Central memory CD8-positive, alpha-beta T cell (primary cell): ENCODE data around the gene GNAS.

ENCODE experiments used
- ATAC-seq: fragments of 150-1000 bp; cut with Tn5 transposase; replicated peaks from 2 replicates; pipeline ENCODE4 v1.10.0; 2022; ENCODE audit warnings: mild to moderate bottlenecking, moderate FRiP score, moderate number of reproducible peaks; ENCODE audit not compliant: poor library complexity, severe bottlenecking; ENCODE audit errors: extremely low read depth
- DNase-seq, 2 donors: peaks; one replicate each; pipeline ENCODE4 v3.0.0; 2021; ENCODE audit warnings: low spot score in 2 of 2
- H3K27ac Mint-ChIP-seq: one replicate; pipeline ENCODE4 v1.8.0; 2022; ENCODE audit warnings: low read depth, mild to moderate bottlenecking, moderate library complexity, mixed read lengths
- H3K27me3 Mint-ChIP-seq: one replicate; pipeline ENCODE4 v1.8.0; 2022; ENCODE audit warnings: mixed read lengths
- H3K36me3 Mint-ChIP-seq: one replicate; pipeline ENCODE4 v1.8.0; 2022; ENCODE audit warnings: mild to moderate bottlenecking, moderate library complexity, mixed read lengths; ENCODE audit not compliant: insufficient read depth
- H3K4me1 Mint-ChIP-seq: one replicate; pipeline ENCODE4 v1.8.0; 2022; ENCODE audit warnings: mixed read lengths
- H3K4me3 Mint-ChIP-seq: one replicate; pipeline ENCODE4 v1.8.0; 2022; ENCODE audit warnings: mild to moderate bottlenecking, moderate library complexity, mixed read lengths
- H3K9me3 Mint-ChIP-seq: one replicate; pipeline ENCODE4 v1.8.0; 2022; ENCODE audit warnings: mixed read lengths

GNAS gene

GRCh38 chr20:58903614-58904013 is 51.1 kb downstream of the GNAS start:
- DNase-seq (no peak), ATAC-seq (no peak)
- Mint-ChIP-seq H3K27ac (peak overlapping the region; percentile 49), H3K9me3 (no peaks in the 10 kb centered on the region), H3K4me1 (peaks cover 65% of the 10 kb centered on the region), H3K27me3 (no peaks in the 10 kb centered on the region), H3K4me3 (no peak overlapping the region), H3K36me3 (peaks cover 70% of the 10 kb centered on the region)

- Mint-ChIP-seq H3K9me3 (no peaks in the 10 kb centered on the region), H3K27me3 (no peaks in the 10 kb centered on the region), H3K36me3 (peaks cover 73% of the 10 kb centered on the region), H3K4me3 (no peak overlapping the region), H3K27ac (no peak overlapping the region), H3K4me1 (peaks cover 51% of the 10 kb centered on the region)
- ATAC-seq (no peak), DNase-seq (no peak)
Observed at GRCh38 chr20:58905236-58905635, 52.7 kb downstream of the GNAS start.

- H3K4me3 Mint-ChIP-seq: no peak overlapping the region
- DNase-seq: no peak
- H3K27me3 Mint-ChIP-seq: no peaks in the 10 kb centered on the region
- H3K36me3 Mint-ChIP-seq: peaks cover 78% of the 10 kb centered on the region
- no peaks in the 10 kb centered on the region for H3K9me3 Mint-ChIP-seq
- H3K27ac Mint-ChIP-seq: peak overlapping the region; percentile 91
- peaks cover 47% of the 10 kb centered on the region for H3K4me1 Mint-ChIP-seq
- ATAC-seq: no peak
Observed at GRCh38 chr20:58906111-58906510, 53.6 kb downstream of the GNAS start.

DNA sequence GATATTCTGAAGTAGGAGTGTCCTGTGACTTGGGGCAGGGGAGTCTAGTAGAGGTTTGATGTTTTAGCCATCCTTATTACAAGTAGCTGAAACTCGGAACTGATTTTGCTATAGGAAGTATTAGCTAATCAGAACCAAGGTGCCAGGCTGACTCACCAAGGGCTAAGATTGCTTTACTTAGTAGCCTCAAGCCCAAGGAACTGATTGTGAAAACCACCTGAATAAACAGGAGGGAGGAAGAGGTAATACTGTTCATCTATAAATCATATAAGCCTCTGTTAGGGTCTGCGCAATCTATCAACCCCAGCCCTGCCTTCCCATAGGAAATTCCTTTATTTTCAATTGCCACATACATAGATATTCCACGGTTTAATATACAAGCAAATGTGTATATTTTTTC is 54.4 kb downstream of the GNAS start:
- Mint-ChIP-seq H3K9me3 (no peaks in the 10 kb centered on the region), H3K36me3 (peaks cover 82% of the 10 kb centered on the region), H3K27ac (peak overlapping the region; percentile 91), H3K4me1 (peaks cover 51% of the 10 kb centered on the region), H3K4me3 (peak overlapping the region; percentile 59), H3K27me3 (no peaks in the 10 kb centered on the region)
- ATAC-seq (no peak), DNase-seq (no peak)

DNA sequence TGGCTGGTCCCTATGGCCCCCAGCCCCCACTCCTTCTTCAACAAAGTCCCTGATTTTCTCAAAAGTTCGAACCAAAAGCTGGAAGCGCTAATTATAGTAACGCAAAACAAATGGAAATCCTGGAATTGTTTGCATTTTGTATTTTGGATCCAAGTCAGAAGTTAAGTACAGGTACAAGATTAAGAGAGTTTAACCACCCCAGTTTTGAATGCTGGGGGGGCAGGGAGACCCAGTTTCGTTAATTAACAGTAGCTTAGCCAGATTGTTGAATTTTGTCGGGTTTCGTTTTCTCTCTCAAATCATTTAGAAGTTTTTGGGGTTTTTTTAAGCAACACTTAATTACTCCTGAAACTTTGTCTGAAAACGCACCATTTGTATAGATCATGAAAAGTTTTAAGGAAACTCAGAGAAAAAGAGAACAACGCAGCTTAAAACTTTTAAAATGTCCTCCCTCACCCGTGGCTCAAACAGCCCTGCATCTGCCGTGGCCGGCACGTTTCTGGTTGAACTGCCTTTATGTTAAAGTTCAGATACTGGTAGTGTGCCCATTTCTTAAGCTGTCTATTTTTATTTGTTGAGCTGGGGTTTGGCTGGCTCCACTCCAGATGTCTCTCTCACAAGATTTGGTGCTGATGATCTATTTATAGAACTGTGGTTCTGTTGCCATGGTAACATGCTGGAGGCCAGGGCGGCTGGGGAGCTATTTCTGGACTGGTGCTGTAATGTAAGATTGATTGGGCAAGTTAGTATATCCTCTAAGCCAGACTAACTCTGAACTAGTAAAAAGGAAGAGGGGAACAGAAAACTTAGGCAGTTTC is 55.0 kb downstream of the GNAS start:
- H3K27me3 Mint-ChIP-seq: no peaks in the 10 kb centered on the region
- H3K4me1 Mint-ChIP-seq: peaks cover 53% of the 10 kb centered on the region
- peak overlapping the region; percentile 91 for H3K27ac Mint-ChIP-seq
- ATAC-seq (peak; percentile 78), DNase-seq (peak in 1 of 2 donors; percentile 62)
- H3K9me3 Mint-ChIP-seq: no peaks in the 10 kb centered on the region
- peak overlapping the region; percentile 59 for H3K4me3 Mint-ChIP-seq
- peaks cover 84% of the 10 kb centered on the region for H3K36me3 Mint-ChIP-seq

GRCh38 chr20:58908221-58908620 is 55.7 kb downstream of the GNAS start:
- no peak for DNase-seq
- no peaks in the 10 kb centered on the region for H3K9me3 Mint-ChIP-seq
- ATAC-seq: no peak
- H3K4me1 Mint-ChIP-seq: peaks cover 55% of the 10 kb centered on the region
- peaks cover 79% of the 10 kb centered on the region for H3K36me3 Mint-ChIP-seq
- peak overlapping the region; percentile 59 for H3K4me3 Mint-ChIP-seq
- peak overlapping the region; percentile 91 for H3K27ac Mint-ChIP-seq
- H3K27me3 Mint-ChIP-seq: no peaks in the 10 kb centered on the region

GRCh38 chr20:58908941-58909340 is 56.4 kb downstream of the GNAS start:
- no peak overlapping the region for H3K4me3 Mint-ChIP-seq
- H3K27ac Mint-ChIP-seq: no peak overlapping the region

GRCh38 chr20:58909585-58909984 is 57.1 kb downstream of the GNAS start:
- Mint-ChIP-seq H3K9me3 (no peaks in the 10 kb centered on the region), H3K27ac (no peak overlapping the region), H3K27me3 (no peaks in the 10 kb centered on the region), H3K36me3 (peaks cover 69% of the 10 kb centered on the region), H3K4me3 (no peak overlapping the region), H3K4me1 (peaks cover 48% of the 10 kb centered on the region)
- DNase-seq: no peak
- no peak for ATAC-seq

More at GRCh38 chr20:58908941-58909340, 56.4 kb downstream of the GNAS start:
- DNase-seq: no peak
- no peaks in the 10 kb centered on the region for H3K9me3 Mint-ChIP-seq
- H3K4me1 Mint-ChIP-seq: peaks cover 48% of the 10 kb centered on the region
- peaks cover 73% of the 10 kb centered on the region for H3K36me3 Mint-ChIP-seq
- ATAC-seq: no peak
- no peaks in the 10 kb centered on the region for H3K27me3 Mint-ChIP-seq

GRCh38 chr20:58910473-58910872 is 58.0 kb downstream of the GNAS start:
- H3K4me1 Mint-ChIP-seq: peaks cover 48% of the 10 kb centered on the region
- DNase-seq (no peak), ATAC-seq (no peak)
- H3K36me3 Mint-ChIP-seq: peaks cover 60% of the 10 kb centered on the region
- no peak overlapping the region for H3K27ac Mint-ChIP-seq
- H3K4me3 Mint-ChIP-seq: no peak overlapping the region
- H3K9me3 Mint-ChIP-seq: no peaks in the 10 kb centered on the region
- no peaks in the 10 kb centered on the region for H3K27me3 Mint-ChIP-seq

GRCh38 chr20:58911309-58911708 is 58.8 kb downstream of the GNAS start:
- Mint-ChIP-seq H3K4me1 (peaks cover 40% of the 10 kb centered on the region), H3K27me3 (no peaks in the 10 kb centered on the region), H3K4me3 (no peak overlapping the region), H3K36me3 (peaks cover 55% of the 10 kb centered on the region), H3K27ac (peak overlapping the region; percentile 3), H3K9me3 (no peaks in the 10 kb centered on the region)
- ATAC-seq (no peak), DNase-seq (no peak)

DNA sequence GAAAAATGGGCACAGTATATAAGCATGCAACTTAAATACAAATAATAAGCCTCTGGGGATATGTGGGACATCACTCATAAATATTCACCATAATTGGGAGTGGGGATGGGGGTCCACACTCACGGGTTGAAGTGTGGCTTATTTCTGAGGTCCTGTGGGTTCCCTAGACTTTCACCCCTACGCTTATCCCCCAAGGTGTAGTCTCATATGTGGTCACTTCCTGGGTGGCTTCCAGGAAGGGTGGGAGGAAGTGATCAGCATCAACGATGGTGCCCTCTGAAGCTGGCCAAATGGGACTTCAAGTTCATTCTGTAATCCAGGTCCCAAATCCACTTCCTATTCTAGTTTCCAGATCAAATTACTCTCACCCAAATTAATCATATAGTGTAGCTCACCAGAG is 59.5 kb downstream of the GNAS start:
- Mint-ChIP-seq H3K4me1 (peaks cover 33% of the 10 kb centered on the region), H3K9me3 (no peaks in the 10 kb centered on the region), H3K4me3 (no peak overlapping the region), H3K27ac (peak overlapping the region; percentile 3), H3K27me3 (no peaks in the 10 kb centered on the region), H3K36me3 (peaks cover 50% of the 10 kb centered on the region)
- DNase-seq (no peak), ATAC-seq (no peak)

DNA sequence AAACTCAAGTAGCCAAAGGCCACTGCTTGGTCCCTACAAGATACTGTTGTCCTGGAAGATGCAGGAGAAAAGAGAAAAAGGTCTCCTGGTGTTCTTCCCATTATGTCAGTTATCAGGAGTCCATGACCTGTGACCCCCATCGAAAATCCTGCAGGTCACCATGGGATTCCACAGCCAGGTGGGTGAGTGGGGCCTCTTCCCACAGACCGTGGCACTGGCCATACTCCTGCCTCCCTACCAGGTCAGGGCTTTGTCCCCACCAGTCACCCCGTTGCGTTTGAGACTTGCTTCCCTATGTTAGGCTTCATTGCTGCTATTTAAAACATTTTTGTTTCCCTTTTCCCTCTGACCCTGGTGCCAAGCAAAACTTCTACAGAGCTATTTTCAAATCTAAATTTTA is 60.6 kb downstream of the GNAS start:
- no peaks in the 10 kb centered on the region for H3K27me3 Mint-ChIP-seq
- no peak for DNase-seq
- ATAC-seq: no peak
- peaks cover 22% of the 10 kb centered on the region for H3K4me1 Mint-ChIP-seq
- no peaks in the 10 kb centered on the region for H3K9me3 Mint-ChIP-seq
- no peak overlapping the region for H3K4me3 Mint-ChIP-seq
- H3K36me3 Mint-ChIP-seq: peaks cover 39% of the 10 kb centered on the region
- H3K27ac Mint-ChIP-seq: no peak overlapping the region

DNA sequence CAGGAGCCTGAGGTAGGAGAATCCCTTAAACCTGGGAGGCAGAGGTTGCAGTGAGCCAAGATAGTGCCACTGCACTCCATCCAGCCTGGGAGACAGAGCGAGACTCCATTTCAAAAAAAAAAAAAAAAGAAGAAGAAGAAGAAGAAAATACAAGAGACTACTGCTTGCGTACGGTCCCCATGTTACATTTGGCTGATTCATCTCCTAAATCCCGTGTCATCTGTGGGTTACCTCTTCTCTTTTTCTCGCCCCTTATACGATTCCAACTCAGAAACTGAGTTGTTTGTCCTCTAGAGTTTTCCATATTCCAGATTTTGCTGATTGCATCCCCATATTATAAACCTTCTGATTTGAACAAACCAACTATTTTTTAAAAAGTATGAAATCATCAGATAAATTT is 66.1 kb downstream of the GNAS start:
- Mint-ChIP-seq H3K27ac (no peak overlapping the region), H3K9me3 (no peaks in the 10 kb centered on the region), H3K27me3 (no peaks in the 10 kb centered on the region), H3K36me3 (no peaks in the 10 kb centered on the region), H3K4me1 (no peaks in the 10 kb centered on the region), H3K4me3 (no peak overlapping the region)
- ATAC-seq: no peak
- DNase-seq: no peak
